Upper lobe of left lung (tissue), 6 donors: ENCODE measurements around the gene ANKDD1A. TPM values are rescaled to one million over a fixed set of nuclear protein-coding genes. Genes with fewer than 3 reads are reported as not detected.

Experiments used
- ATAC-seq, 2 donors: fragments of 200-7000 bp; cut with Tn5 transposase; one replicate each; pipeline ENCODE4 v1.9.1; 2022; ENCODE audit warnings: mild to moderate bottlenecking in 2 of 2, moderate library complexity in 2 of 2; ENCODE audit not compliant: low FRiP score in 2 of 2
- DNase-seq, 2 donors: peaks; one replicate each; pipeline ENCODE4 v3.0.0-alpha.2; 2019 to 2020
- H3K27ac ChIP-seq, 4 donors: fragments of 200-600 bp; sonication (generic); one replicate each; pipeline ENCODE4 v1.5.1; 2016 to 2019
- H3K27me3 ChIP-seq, 4 donors: fragments of 200-600 bp; sonication (generic); one replicate each; pipeline ENCODE4 v1.5.1; 2017 to 2019
- H3K36me3 ChIP-seq, 4 donors: fragments of 200-600 bp; sonication (generic); one replicate each; pipeline ENCODE4 v1.5.1; 2016 to 2019
- H3K4me1 ChIP-seq, 4 donors: fragments of 200-600 bp; sonication (generic); one replicate each; pipeline ENCODE4 v1.5.1; 2018 to 2019
- H3K4me3 ChIP-seq, 4 donors: fragments of 200-600 bp; sonication (generic); one replicate each; pipeline ENCODE4 v1.5.1; 2017 to 2019; ENCODE audit warnings: mild to moderate bottlenecking in 2 of 4, moderate library complexity in 1 of 4
- H3K9me3 ChIP-seq, 4 donors: fragments of 200-600 bp; sonication (generic); one replicate each; pipeline ENCODE4 v1.5.1; 2018 to 2019
- EP300 ChIP-seq, 4 donors: sonication (generic); formaldehyde crosslinking; IDR thresholded peaks; one replicate each; pipeline ENCODE4 v1.5.1; 2017; ENCODE audit warnings: antibody characterized with exemption in 4 of 4, control low read depth in 2 of 4
- POLR2A ChIP-seq, 4 donors: fragments of 450-650 bp; IDR thresholded peaks; one replicate each; pipeline ENCODE4 v1.5.1; 2016 to 2017; ENCODE audit warnings: antibody characterized with exemption in 4 of 4, mild to moderate bottlenecking in 2 of 4
- POLR2AphosphoS5 ChIP-seq, 2 donors: sonication (generic); formaldehyde crosslinking; IDR thresholded peaks; one replicate each; pipeline ENCODE4 v1.5.1; 2017; ENCODE audit warnings: antibody characterized with exemption in 2 of 2
- WGBS, 2 donors: methylation state at CpG; one replicate each; pipeline ENCODE4 v1.1.5; 2017 to 2018; 5-methylcytosine and 5-hydroxymethylcytosine counted together
- total RNA-seq, 6 donors: library from RNA; depleted of rRNA in 4 of 6; stranded (reverse); fragments of >200 nt in 4 of 6; gene quantifications; one replicate each; pipeline versions ENCODE4 v1.1.0 to v1.2.1, GENCODE V29; 2016 to 2021
- TF ChIP-seq, protein P1 (sequence below), 6 experiments: fragments of 450-650 bp in 4 of 6; fragments of 200-600 bp in 2 of 6; sonication (generic) in 2 of 6; IDR thresholded peaks; one replicate each; pipeline ENCODE4 v1.5.1; 2016 to 2019; ENCODE audit warnings: antibody characterized with exemption in 6 of 6
- donor health status: DM: no; HTN: no; CAD: no; lungs with moderate emphysema.
- donor health status: DM: no; HTN: yes; CAD: no; lungs with severe emphysema.

ANKDD1A gene
- total RNA-seq = 10 to 100 TPM in 2 of 6 donors, 1 to 10 TPM in 4; 4.8 to 13.1 (median 6.2) TPM

DNA sequence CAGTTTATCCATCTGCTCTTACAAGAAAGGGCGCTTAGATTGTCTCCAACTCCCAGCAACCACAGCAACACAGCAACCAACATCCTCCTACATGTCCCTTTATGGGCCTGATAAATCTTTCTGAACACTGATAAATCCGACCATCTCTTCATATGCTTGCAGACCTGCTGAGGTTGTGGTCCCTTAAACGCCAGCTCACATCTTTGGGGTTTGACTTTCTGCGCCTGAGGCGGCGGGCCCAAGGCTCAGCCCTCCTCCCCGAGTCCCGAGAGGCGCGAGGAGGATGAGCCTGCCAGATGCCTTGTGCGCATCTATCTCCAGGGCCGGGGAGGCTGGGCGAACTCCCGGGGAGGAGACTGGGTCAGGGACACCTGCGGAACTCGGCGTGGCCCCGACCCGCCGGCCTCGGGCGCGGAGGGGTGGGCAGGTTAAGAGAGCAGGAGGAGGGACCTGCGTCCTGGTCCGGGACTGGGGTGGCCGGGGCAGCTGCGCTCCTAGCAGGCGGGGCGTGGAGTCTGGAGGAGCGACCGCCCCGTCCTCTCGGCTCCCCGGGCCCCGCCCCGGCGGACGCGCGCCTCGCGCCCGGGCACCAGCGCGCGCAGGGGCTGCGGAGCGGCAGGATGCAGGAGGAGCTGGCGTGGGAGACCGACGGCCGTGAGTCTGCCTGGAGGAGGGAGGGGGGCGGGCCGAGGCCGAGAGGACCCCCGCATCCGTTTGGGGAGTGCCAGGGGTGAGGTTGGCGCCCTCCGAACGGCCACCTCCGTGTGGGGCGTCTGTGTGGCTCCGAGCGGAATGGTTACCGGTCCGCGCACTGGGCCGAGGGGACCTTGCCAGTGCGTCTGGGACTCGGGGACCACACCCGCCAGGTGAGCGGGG is at the start of gene ANKDD1A:
ANKDD1A (plus strand) TSS at position 592 of the 876 bp plus-strand sequence; CDS start at position 621, 29 bp downstream.
- H3K27ac ChIP-seq = peak within 1 kb of the TSS in 1 of 4 donors; percentile 49
- no peak for TF ChIP-seq EP300 (IDR thresholded peaks at IDR 0.05)
- TF ChIP-seq, protein P1, sequence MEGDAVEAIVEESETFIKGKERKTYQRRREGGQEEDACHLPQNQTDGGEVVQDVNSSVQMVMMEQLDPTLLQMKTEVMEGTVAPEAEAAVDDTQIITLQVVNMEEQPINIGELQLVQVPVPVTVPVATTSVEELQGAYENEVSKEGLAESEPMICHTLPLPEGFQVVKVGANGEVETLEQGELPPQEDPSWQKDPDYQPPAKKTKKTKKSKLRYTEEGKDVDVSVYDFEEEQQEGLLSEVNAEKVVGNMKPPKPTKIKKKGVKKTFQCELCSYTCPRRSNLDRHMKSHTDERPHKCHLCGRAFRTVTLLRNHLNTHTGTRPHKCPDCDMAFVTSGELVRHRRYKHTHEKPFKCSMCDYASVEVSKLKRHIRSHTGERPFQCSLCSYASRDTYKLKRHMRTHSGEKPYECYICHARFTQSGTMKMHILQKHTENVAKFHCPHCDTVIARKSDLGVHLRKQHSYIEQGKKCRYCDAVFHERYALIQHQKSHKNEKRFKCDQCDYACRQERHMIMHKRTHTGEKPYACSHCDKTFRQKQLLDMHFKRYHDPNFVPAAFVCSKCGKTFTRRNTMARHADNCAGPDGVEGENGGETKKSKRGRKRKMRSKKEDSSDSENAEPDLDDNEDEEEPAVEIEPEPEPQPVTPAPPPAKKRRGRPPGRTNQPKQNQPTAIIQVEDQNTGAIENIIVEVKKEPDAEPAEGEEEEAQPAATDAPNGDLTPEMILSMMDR (IDR thresholded peaks at IDR 0.05) = no peak
- no peak for TF ChIP-seq POLR2AphosphoS5 (IDR thresholded peaks at IDR 0.05)
- TF ChIP-seq POLR2A (IDR thresholded peaks at IDR 0.05) = no peak
- no peaks in the 10 kb centered on the region for H3K36me3 ChIP-seq
- ATAC-seq = peak; percentile 68 to 92
- WGBS, 2 donors = 15 to 16% methylated on average over 6 to 20 of the region's 72 CpGs
- no peaks in the 10 kb centered on the region for H3K27me3 ChIP-seq
- H3K9me3 ChIP-seq = no peaks in the 10 kb centered on the region
- peak within 1 kb of the TSS; percentile 33 to 59 (median 54) for H3K4me3 ChIP-seq
- peaks cover 7 to 17% (median 12%) of the 10 kb centered on the region in 4 donors for H3K4me1 ChIP-seq
- DNase-seq = peak; percentile 62 to 94

DNA sequence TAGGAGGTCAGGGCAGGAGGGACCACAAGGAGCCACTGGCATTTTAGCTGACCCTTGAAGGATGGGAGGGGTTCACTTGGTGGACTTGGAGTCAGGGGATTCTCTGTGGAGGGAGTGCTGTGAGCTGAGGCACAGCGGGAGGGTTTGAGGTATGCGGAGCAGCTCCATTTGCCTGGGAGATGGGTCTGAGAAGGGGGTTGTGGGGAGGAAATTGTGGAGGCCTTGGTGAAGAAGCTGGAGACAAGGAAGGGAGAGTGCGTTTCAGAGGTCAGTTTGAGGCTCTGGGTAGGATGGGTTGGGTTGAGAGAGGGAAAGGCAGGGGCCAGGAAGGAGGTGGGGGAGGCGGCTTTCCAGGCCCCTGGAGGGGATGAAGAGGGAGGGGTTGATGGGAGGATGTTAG is 49.7 kb upstream of the ANKDD1A start:
- Histone ChIP-seq H3K4me1 (peaks cover 28 to 44% (median 34%) of the 10 kb centered on the region in 4 donors), H3K27ac (peak overlapping the region; percentile 9 to 53 (median 26))
- ATAC-seq = no peak

DNA sequence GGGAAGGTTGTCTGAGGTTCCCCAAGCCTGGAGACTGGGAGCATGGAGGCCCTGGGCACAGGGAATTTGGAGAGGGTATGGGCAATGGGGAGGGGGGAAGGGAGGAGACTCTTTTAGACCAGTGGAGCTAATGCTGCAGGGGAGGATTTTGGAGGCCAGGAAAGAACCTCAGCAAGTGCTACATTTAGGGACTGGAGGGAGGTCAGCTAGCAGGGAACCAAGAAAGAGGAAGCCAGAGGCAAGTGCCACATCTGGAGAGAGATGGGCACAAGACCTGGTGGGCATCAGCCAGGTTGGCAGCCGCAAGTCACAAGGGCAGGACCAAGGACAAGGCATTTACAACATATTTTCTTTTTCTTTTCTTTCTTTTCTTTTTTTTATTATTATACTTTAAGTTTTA is 49.3 kb upstream of the ANKDD1A start:
- Histone ChIP-seq H3K9me3 (no peaks in the 10 kb centered on the region), H3K27me3 (no peaks in the 10 kb centered on the region), H3K27ac (peak overlapping the region in 1 of 4 donors; percentile 53), H3K36me3 (peaks cover 31 to 86% (median 71%) of the 10 kb centered on the region in 4 donors), H3K4me1 (peaks cover 24 to 40% (median 30%) of the 10 kb centered on the region in 4 donors), H3K4me3 (no peak overlapping the region)
- no peak for ATAC-seq
- DNase-seq = no peak
- TF ChIP-seq POLR2AphosphoS5 (IDR thresholded peaks at IDR 0.05) = no peak
- TF ChIP-seq, protein P1 (IDR thresholded peaks at IDR 0.05) = no peak
- 92 to 100% methylated on average over 1 of the region's 1 CpG for WGBS, 2 donors

More for the DNA sequence above, 49.7 kb upstream of the ANKDD1A start:
- Histone ChIP-seq H3K27me3 (no peaks in the 10 kb centered on the region), H3K36me3 (peaks cover 31 to 81% (median 69%) of the 10 kb centered on the region in 4 donors), H3K4me3 (no peak overlapping the region), H3K9me3 (no peaks in the 10 kb centered on the region)
- no peak for DNase-seq
- 88 to 95% methylated on average over 4 of the region's 4 CpGs for WGBS, 2 donors
- no peak for TF ChIP-seq POLR2A (IDR thresholded peaks at IDR 0.05)
- TF ChIP-seq EP300 (IDR thresholded peaks at IDR 0.05) = no peak
- no peak for TF ChIP-seq POLR2AphosphoS5 (IDR thresholded peaks at IDR 0.05)
- TF ChIP-seq, protein P1 (IDR thresholded peaks at IDR 0.05) = no peak

DNA sequence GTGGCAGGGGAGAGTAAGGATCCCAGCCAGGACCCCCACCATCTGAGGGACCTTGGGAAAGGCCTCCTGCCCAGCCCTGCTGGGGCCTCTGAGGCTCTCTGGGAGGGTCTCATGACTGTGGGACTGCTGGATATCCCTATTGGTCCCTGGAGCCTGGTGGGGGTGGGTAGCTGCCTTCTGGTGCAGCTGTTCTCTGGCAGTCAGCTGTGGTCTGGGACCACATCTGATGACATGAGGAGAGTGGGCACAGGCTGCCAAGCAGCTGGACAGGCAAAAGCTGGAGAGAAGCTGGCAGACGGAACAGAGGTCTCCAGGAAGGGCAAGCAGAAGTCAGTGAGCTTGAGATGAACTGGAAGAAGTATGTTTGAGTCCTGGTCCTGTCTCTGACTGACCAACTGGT is 47.6 kb upstream of the ANKDD1A start:
- no peak overlapping the region for H3K4me3 ChIP-seq
- peaks cover 31 to 90% (median 73%) of the 10 kb centered on the region in 4 donors for H3K36me3 ChIP-seq
- ATAC-seq (no peak), DNase-seq (no peak)
- no peaks in the 10 kb centered on the region for H3K9me3 ChIP-seq
- WGBS, 2 donors = 88 to 100% methylated on average over 1 of the region's 1 CpG
- no peaks in the 10 kb centered on the region for H3K27me3 ChIP-seq
- peak overlapping the region; percentile 1 to 58 (median 25) for H3K27ac ChIP-seq
- TF ChIP-seq, protein P1 (IDR thresholded peaks at IDR 0.05) = no peak
- TF ChIP-seq EP300 (IDR thresholded peaks at IDR 0.05) = no peak
- no peak for TF ChIP-seq POLR2AphosphoS5 (IDR thresholded peaks at IDR 0.05)
- TF ChIP-seq POLR2A (IDR thresholded peaks at IDR 0.05) = no peak
- peaks cover 7 to 26% (median 16%) of the 10 kb centered on the region in 4 donors for H3K4me1 ChIP-seq
